NCI-H187 (cell line): ENCODE results near the gene ERI3.
"Not testable (repeated sequence)": the region's sequence is repeated elsewhere in the genome, so short reads cannot be mapped to it uniquely, and the experiment has no call there.

ENCODE experiments used
- DNase-seq, 2 experiments: peaks; one replicate each; lab custom pipeline; 2025; lab: John Stamatoyannopoulos, UW

The ERI3 gene

GRCh38 chr1:44208226-44208625 is 146.8 kb downstream of the ERI3 start:
- no peak for DNase-seq

DNA sequence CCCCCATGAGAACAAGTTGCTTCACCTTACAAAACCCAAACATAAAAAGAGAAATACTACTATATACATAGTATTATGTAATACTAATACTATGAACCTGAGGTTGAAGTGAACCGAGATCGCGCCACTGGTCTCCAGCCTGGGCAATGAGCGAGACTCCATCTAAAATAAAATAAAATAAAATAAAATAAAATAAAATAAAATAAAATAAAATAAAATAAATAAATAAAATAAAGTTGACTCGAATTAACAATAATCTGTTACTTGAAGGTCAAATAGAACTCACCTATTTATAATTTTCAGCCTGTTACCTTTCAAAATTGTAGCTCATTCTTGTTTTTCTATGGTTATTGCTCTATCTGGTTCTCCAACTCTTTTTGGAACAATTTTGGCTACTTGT is 148.5 kb downstream of the ERI3 start:
- DNase-seq, result not testable (repeated sequence)

DNA sequence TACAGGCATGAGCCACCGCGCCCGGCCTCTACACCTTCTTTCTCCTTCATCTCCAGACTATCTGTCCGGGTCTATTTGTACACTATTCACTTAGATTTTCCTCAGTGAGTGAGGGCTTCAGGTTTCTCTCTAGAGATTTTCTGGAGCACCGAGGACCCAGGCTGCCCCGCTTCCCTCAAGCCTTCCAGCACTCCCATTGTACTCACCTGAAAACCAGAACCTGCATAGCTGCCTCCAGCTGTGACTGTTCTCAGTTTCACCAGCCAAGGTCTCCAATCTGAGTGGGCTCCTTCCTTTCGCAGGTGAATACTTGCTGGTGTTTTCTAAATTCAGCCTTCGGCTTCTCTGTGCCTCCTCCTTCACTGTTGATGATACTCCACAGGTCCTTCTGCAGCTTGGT is 154.7 kb downstream of the ERI3 start:
- no peak for DNase-seq

- DNase-seq, result no peak
Observed at GRCh38 chr1:44174630-44175029, 180.4 kb downstream of the ERI3 start.
